NCI-H146 treated with DMSO at 0.1 percent for 48 hours (cell line): ENCODE data around the gene TMPRSS13.
"Not testable (repeated sequence)": the region's sequence is repeated elsewhere in the genome, so short reads cannot be mapped to it uniquely, and the experiment has no call there.

Source experiments
- DNase-seq: peaks from one replicate; lab custom pipeline; 2025; ENCODE audit not compliant: unreplicated experiment; lab: John Stamatoyannopoulos, UW

TMPRSS13 gene

DNA sequence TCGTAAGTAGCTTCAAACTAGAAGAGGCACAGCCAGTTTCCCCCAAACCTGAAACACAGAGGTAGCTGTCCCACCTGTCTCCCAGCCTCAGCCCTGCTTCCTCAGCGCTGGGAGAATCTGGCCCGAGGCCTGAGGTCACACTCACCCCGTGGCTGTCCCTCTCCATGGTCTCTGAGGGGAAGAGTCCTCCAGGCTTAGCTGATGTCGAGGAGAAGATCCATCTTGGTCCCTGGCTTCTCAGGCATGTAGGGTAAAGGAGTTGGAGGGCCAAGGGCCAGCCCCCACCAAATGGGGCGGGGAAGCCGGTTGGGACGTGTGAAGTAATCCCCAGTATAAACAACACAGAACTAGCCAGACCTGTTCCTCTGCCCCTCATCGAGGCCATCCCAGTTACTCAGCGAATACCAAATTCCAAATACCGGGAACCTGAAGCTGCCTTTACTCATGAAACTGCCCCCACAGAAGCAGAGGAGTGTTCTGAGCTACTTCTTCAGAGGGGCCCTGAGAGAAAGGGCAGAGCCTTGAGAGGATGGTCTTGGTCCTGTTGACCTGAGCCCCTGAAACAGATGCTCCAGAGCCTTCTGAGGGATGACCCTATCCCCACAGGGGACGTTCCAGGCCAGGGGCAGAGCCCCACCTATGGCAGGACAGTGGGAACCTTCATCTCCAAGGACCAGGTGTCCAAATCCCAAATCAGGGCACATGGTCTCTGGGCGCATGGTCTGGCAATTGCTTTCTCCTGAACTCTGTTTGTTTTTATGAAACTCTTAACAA lies at the start of gene TMPRSS13:
Gene TMPRSS13 (minus strand): TSS at position 261 of the 774 bp plus-strand sequence. CDS start 95 bp downstream, at position 166.
- no peak for DNase-seq

DNA sequence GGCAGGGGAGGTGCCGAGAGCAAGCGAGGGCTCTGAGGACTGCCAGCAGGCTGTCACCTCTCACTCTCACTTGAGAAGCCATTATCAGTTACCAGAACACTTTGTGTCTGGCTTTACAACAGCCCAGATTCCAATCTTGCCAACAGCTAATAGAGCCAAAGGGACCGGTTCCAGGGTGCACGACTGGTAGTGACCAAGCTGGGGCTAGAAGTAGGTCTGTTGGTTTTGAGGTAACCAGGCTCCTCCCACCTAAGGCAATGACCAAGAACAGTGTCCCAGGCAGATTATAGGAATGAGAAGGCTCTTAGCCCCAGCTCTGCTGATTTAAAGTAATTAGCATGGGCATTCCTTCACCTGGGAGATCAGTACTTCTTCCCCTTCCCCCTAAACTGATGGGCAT lies 49.8 kb upstream of the TMPRSS13 start:
- no peak for DNase-seq

DNA sequence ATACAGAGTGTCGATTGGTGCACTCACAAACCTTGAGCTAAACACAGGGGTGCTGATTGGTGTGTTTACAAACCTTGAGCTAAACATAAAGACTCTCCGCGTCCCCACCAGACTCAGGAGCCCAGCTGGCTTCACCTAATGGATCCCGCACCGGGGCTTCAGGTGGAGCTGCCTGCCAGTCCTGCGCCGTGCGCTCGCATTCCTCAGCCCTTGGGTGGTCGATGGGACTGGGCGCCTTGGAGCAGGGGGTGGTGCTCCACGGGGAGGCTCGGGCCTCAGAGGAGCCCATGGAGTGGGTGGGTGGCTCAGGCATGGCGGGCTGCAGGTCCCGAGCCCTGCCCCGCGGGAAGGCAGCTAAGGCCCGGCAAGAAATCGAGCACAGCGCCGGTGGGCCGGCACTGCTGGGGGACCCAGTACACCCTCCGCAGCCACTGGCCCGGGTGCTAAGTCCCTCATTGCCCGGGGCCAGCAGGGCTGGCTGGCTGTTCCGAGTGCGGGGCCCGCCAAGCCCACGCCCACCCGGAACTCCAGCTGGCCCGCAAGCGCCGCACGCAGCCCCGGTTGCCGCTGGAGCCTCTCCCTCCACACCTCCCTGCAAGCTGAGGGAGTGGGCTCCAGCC lies 49.2 kb upstream of the TMPRSS13 start:
- not testable (repeated sequence) for DNase-seq

DNA sequence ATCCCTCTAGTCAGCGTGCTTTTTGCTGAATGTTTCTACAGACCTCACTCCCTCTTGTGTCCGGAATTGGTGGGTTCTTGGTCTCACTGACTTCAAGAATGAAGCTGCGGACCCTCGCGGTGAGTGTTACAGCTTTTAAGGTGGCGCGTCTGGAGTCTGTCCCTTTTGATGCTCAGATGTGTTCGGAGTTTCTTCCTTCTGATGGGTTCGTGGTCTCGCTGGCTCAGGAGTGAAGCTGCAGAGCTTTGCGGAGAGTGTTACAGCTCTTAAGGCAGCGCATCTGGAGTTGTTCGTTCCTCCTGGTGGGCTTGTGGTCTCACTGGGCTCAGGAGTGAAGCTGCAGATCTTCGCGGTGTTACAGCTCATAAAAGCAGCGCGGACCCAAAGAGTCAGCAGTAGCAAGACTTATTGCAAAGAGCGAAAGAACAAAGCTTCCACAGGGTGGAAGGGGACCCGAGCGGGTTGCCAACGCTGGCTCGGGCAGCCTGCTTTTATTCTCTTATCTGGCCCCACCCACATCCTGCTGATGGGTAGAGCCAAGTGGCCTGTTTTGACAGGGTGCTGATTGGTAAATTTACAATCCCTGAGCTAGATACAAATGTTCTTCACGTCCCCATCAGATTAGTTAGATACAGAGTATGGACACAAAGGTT lies 48.5 kb upstream of the TMPRSS13 start:
- not testable (repeated sequence) for DNase-seq

DNA sequence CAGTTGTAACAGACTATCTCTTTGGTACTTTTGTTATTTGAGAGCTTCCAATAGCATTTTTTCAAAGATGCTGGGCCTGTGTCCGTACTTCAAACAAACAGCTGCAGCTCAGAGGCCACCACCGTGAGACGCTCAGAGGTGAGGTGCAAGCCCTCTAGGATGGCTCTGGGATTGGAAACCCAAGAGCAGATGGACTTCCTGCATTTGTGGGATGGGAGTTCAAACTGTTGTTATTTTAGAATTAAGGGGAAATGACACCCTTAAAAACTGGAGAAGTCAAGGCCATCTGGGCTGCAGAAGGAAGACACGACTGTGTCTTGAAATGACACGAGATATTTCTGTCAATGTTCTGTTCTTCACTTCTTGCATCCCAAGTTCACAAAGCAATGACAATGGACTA lies 47.8 kb upstream of the TMPRSS13 start:
- DNase-seq, result no peak

DNA sequence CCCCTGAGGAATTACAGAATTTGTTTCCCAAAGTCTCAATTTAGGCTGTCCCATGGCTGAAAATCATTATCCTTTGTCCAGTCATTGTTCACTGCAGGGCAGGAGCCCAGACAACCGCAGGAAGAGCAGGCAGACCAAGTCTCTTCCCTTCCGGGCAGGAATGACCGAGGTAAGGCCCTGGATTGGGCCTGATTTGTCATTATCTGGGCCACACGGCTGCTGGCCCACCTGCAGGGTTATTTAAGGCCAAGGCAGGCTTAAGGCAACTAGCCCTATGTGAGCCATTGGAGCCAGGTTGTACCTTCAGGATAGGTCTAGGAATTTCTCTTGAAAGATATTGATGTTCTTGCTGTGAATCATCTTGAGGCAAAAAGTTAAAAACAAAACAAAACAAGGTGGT lies 47.2 kb upstream of the TMPRSS13 start:
- no peak for DNase-seq

DNA sequence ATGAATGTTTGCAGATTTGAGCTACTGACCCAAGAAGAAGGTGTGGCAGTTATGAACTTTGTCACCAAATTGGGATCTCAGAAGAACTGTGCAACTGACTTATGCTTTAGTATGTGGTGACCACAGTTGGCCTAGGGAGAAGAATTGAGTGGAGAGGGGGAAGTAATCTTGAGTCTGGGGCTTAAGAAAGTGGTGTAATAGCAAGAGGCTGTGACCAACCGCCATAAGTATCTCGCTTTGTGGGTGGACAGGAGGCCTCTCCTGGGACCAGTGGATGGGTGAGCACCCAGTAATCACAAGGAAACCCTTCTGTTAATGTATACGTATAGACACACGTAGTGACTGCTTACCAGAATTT lies 44.3 kb upstream of the TMPRSS13 start:
- DNase-seq, result no peak

DNA sequence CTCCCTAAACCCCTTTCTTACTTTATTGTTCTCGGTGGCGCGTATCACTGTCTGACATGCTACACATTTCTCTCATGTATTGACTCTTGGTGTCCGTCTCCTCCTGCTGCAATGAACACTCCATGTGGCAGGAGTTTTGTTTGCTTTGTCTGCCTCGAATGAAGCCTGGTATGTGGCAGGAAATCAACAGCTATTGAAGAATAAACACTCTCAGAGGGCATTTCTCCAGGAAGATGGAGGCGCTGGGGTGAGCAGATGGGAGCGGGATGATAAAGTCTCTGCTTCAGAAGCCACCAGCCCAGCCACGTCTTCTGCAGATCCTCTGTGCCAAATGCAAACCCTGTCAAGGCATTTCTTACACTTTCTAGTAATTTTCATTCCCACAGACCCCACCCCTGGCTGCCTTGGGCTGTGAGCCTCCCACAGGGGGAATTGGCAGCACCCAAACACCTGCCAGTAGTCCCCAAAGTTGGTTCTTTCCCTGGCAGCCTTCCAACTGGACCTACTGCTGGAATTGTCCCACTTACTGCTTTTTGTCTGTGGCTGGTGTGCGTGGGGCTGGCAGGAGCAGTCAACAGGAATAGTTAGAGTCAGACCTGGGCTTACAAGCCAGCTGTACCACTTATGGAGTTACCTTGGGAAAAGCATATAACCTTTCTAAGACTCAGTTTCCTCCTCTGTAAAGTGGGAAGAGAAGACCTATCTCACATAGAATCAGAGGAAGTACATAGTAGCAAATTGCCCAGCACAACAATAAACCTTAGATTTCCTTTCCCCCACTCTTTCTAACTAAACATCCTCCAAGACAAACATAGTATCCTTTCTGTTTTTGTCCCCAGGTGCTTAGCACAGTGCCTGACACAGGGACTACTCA lies 43.7 kb upstream of the TMPRSS13 start:
- DNase-seq, result peak; percentile 48

DNA sequence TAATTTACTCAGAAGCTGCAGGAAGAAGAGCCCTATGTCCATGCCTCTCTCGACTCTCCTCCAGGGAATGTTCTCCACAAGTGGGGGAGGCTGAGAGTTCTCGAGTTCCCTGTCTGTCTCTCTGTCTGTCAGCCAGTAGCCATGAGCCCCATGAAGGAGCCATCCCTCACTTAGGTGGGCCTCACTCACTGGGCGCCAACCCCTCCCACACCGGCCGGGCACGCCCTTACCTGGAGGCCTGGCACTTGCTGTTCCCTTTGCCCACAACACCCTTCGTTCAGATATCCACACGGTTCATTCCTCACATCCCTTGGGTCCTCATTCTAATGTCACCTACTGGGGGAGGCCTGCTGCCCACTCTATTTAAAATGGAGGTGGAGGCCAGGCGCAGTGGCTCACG lies 42.8 kb upstream of the TMPRSS13 start:
- DNase-seq, result no peak

DNA sequence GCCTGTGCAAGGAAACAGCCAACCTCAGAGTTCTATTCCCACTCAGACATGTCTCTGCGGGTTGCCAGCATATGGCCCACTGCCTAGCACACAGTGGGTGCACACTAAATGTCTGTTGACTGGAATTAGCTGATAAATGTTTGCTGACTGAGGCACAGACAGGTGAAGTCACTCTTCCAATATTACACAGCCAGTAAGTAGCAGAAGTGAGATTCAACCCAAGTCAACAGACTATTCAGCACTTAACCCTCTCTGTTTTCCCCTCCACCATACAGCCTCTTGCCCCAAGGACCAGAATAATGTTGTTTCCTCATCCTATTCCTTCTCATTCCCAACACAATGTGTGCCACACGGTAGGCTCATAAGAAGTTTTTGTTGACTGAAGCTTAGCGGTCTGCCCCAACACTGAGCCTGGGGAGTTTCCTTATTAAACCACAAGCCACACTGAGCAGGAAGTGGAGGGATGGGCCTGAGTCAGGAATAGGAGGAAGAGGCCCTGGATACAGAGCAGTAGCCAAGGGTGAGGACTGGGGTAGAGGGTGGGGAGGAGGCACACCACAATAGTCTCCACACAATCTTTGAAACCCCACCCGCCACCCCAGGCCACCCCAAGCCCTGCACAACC lies 41.3 kb upstream of the TMPRSS13 start:
- no peak for DNase-seq

DNA sequence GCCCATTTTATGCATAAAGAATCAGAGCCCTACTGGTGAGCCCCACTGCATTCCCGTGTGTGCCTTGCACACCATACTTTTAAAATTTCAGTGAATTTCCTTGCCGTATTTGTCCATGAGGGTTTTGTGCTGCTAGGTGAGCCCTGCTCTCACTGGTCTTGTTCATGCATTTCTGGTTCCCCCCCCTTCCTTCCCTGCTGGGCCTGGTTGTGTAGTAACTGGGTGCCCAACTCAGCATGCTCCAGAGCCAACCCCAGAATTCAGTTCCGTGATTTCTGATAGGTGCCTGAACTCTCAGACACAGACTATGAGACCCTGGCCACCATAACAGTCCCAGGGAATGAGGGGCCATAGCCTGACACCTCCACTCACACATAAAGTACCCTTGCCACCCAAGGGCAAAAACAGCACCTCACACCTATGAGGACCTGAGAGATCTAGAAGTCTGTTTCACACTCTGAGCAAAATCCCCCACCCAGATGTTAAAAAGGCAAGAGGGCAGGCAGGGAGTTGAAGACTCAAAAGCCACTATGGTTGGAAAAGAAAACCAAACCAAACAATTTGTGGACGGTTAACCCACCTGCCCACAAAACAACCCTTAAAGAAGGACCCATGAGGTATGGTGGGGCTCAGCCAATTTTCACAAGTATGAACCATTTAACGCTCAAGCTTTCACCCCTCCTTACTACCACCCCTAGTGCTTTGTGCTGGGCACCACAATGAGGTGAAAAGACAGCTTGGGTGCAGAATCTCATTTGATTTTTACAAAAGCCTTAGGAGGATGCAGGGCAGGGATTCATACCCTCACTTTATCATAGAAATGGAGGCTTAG lies 40.2 kb upstream of the TMPRSS13 start:
- DNase-seq, result no peak

DNA sequence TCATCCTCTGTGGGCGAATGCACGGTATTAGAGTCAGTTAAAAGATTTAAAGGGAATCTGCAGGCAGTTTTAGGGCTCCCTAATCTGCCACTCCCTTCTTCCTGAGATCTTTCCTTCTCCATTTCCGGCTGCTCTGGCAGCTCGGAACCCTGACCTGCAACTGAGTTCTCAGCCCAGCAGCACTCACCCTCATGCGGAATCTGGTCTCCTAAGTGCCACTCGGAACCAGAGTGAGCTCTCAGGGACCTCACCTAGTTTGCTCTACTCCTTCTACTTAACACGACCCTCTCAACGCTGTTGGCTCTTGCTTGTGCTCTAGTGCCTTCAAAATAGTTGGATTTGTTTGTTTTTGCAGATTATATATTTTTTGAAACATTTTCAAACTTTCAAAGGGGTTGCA lies 37.7 kb upstream of the TMPRSS13 start:
- no peak for DNase-seq

DNA sequence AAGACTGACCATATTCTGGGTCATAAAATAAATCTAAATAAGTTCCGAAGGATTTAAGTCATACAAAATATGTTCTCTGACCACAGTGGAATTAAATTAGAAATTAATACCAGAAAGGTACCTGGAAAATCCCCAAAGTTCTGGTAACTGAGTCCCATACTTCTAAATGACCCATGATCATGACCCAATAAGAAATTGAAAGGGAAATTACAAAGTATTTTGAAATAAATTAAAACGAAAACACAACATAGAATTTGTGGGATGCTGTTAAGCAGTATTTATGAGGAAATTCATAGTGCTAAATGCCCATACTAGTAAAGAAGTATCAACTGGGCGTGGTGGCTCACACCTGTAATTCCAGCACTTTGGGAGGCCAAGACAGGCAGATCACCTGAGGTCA lies 33.6 kb upstream of the TMPRSS13 start:
- DNase-seq, result no peak

DNA sequence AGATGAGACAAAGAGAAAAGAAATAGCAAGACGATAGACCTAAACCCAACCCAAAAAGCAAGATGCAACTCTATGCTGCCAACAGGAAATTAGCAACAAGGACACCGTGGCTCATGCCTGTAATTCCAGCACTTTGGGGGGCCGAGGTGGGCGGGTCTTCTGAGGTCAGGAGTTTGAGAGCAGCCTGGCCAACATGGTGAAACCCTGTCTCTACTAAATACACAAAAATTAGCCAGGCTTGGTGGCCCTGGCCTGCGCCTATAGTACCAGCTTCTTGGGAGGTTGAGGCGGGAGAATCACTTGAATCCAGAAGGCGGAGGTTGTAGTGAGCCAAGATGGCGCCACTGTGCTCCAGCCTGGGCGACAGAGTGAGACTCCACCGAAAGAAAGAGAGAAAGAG lies 32.7 kb upstream of the TMPRSS13 start:
- DNase-seq, result no peak

DNA sequence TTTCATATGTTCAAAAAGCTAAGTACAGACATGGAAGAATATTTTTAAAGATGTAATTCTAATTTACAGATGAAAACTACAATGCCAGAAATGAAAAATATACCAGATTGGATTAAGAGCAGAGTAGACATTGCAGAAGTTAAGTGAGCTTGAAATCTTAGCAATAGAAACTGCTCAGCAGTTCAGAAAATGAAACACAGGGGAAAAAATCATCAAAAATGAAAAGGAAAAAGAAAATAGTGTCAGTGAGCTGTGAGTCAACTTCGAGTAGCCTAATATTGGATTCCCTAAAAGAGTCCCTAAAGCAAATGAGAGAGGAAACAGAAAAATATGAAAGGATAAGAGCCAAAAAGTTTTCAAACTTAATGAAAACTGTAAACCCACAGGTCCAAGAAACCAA lies 31.2 kb upstream of the TMPRSS13 start:
- DNase-seq, result no peak

DNA sequence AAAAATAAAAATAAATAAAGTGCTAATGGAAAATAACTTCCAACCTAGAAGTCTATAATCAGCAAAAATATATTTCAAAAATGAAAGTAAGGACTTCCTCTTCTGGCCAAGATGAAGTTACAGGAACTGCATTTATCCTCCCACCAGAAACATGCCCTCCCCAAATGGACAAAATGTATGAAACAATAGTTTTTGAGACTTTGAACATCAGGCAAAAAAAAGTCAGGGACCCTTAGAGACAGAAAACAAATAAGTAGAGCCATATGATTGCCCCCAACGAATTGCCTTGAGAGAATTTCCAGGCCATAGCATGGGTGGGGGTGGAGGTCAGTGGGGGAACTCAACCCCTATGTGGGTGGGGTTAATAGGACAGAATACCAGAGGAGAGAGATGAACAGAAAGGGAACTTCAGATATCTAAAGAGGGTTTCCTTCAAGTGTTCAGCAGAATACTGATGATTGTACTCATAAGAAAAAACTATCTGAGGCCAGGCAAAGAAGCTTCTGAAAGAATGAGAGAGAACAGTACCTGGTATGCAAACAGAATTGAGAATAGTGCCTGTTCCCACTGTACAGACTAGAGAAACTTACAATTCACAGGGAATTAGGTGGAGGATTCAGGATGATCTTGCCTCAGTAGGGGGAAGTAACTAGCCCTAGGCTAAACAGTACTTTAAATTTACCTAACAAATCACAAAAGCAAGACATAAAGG lies 30.4 kb upstream of the TMPRSS13 start:
- no peak for DNase-seq

DNA sequence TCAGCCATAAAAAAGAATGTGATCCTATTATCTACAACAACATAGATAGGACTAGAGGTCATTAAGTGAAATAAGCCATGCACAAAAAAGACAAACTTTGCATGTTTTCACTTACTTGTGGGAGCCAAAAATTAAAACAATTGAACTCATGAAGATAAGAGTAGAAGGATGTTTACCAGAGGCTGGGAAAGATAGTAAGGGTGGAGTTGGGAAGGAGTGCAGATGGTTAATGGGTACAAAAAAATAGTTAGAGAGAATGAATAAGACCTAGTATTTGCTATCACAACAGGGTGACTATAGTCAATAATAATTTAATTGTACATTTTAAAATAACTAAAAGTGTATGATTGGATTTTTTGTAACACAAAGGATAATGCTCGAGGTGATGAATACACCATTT lies 29.7 kb upstream of the TMPRSS13 start:
- no peak for DNase-seq

DNA sequence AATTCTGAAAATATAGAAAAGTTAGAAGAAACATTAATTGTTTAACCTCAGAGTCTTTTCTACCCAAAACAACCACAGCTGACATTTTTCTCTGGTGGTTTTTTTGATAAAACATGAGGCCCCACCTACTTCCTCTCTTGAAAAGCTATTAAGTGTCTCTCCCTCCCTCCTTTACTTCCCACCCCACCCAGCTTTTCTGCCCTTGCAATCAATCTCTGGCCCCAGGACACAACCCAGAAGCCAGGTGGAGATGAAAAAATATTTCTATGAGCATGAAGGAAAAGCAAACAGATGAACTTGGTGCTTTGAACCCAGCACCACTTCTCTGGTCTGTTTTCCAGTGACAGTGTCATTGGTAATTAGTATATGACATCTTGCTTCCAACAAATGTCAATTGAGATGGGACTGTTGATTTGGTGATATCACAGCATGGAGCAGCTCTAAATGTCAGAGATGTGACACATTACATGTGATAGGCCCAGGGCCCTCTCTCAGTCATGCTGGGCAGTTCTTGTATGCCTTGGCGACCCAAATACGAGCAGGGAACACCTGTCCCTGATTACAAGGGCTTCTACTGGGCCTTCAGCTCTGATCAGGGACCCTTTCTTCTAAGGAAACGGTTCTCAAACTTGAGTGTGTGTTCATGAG lies 23.9 kb upstream of the TMPRSS13 start:
- no peak for DNase-seq
